ENCODE data around the gene SKA1.
"Not testable (repeated sequence)": the region's sequence is repeated elsewhere in the genome, so short reads cannot be mapped to it uniquely, and the experiment has no call there.

The SKA1 gene

DNA sequence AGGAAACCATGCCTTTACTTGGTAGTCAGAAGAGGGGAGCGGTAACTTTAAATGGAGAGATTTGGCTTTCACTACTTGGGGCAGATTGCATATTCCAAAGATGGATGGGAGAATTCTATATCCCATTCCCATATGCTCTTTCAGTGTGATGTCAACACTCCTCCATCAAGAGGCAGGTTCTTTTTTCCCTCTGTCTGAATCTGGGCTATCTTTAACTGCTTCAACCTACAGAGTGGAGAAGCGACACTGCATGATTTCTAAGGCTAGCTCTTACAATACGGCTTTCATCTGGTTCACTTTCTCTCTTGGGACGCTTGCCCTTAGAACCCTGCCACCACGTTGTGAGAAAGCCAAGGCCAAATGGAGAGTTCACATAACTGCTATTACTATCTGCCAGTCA is 34.4 kb downstream of the SKA1 start:
- no peak overlapping the region for H2BK15ac ChIP-seq (ENCODE audit: low read length)
- H3K27ac ChIP-seq (replicated peaks; ENCODE audit: low read length): no peak overlapping the region
- H3K18ac ChIP-seq (ENCODE audit: low read length): no peak overlapping the region
- peaks cover 8 to 16% of the 10 kb centered on the region in 2 donors for H3K4me1 ChIP-seq (ENCODE audit: control insufficient read depth in 2 of 2, insufficient read depth in 1 of 2, low read depth in 1 of 2, low read length in 2 of 2)
- H4K8ac ChIP-seq (ENCODE audit: low read depth, low read length): no peak overlapping the region
- no peak overlapping the region for H2AFZ ChIP-seq (ENCODE audit: low read length)
- DNase-seq (ENCODE audit: low spot score): no peak
- no CpG with 5 or more reads among the region's 5 CpGs for WGBS, 2 donors (ENCODE audit: extremely low coverage in 2 of 2, insufficient read length in 2 of 2, insufficient replicate concordance in 1 of 2)
- no peak overlapping the region for H3K9ac ChIP-seq (ENCODE audit: low read depth, low read length, poor library complexity)
- no peak overlapping the region for H3K14ac ChIP-seq (ENCODE audit: low read length)
- H2AK5ac ChIP-seq (ENCODE audit: low read depth, low read length): no peak overlapping the region
- H3K23ac ChIP-seq (ENCODE audit: low read depth, low read length, poor library complexity): no peak overlapping the region
- H3K79me1 ChIP-seq (ENCODE audit: low read depth, low read length): no peaks in the 10 kb centered on the region
- no peak overlapping the region for H3K4me2 ChIP-seq (ENCODE audit: insufficient read depth, low read length, poor library complexity, severe bottlenecking)
- H3K9me3 ChIP-seq (replicated peaks in 1 of 2; ENCODE audit: control insufficient read depth in 2 of 2, insufficient read depth in 1 of 2, low read depth in 1 of 2, low read length in 2 of 2): no peaks in the 10 kb centered on the region
- no peak overlapping the region for H4K91ac ChIP-seq (ENCODE audit: low read depth, low read length, poor library complexity)
- H2BK5ac ChIP-seq (ENCODE audit: low read length): no peak overlapping the region
- H2BK12ac ChIP-seq (ENCODE audit: low read length): no peak overlapping the region
- no peaks in the 10 kb centered on the region for H3K36me3 ChIP-seq (replicated peaks in 1 of 2; ENCODE audit: control insufficient read depth in 2 of 2, insufficient read depth in 2 of 2, low read length in 2 of 2)
- no peak overlapping the region for H2BK120ac ChIP-seq (ENCODE audit: low read depth, low read length)
- no peak overlapping the region for H3K4ac ChIP-seq (ENCODE audit: low read length)
- H3K4me3 ChIP-seq (ENCODE audit: low read length in 2 of 2): no peak overlapping the region
- no peaks in the 10 kb centered on the region for H3K27me3 ChIP-seq (ENCODE audit: control insufficient read depth in 3 of 3, insufficient read depth in 3 of 3, low read depth in 1 of 3, low read length in 3 of 3)

DNA sequence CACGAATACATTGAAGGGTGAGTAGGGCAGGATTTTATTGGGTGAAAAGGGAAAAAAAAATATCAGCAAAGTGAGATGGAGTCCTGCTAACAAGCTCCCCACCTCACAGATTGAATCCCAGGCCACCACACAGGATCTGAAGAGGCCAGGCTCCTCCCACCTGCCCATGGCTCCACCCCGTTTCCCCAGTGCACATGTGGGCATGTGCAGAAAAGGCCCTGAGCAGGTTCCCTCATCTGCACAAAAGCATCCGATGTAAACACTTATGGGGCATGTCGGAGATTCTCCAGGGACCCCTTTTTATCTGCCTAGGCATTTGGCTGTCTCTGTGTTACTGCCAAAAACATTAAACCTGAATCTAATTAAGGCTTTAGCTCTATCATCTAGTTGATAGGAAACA is 35.2 kb downstream of the SKA1 start:
- Histone ChIP-seq H3K79me1 (ENCODE audit: low read depth, low read length) (no peaks in the 10 kb centered on the region), H3K36me3 (replicated peaks in 1 of 2; ENCODE audit: control insufficient read depth in 2 of 2, insufficient read depth in 2 of 2, low read length in 2 of 2) (no peaks in the 10 kb centered on the region), H3K4me1 (ENCODE audit: control insufficient read depth in 2 of 2, insufficient read depth in 1 of 2, low read depth in 1 of 2, low read length in 2 of 2) (peaks cover 7 to 16% of the 10 kb centered on the region in 2 donors), H3K14ac (ENCODE audit: low read length) (no peak overlapping the region), H3K27ac (replicated peaks; ENCODE audit: low read length) (no peak overlapping the region), H3K27me3 (ENCODE audit: control insufficient read depth in 3 of 3, insufficient read depth in 3 of 3, low read depth in 1 of 3, low read length in 3 of 3) (no peaks in the 10 kb centered on the region), H2AFZ (ENCODE audit: low read length) (no peak overlapping the region), H2BK15ac (ENCODE audit: low read length) (no peak overlapping the region), H2BK120ac (ENCODE audit: low read depth, low read length) (no peak overlapping the region), H4K91ac (ENCODE audit: low read depth, low read length, poor library complexity) (no peak overlapping the region), H3K4me2 (ENCODE audit: insufficient read depth, low read length, poor library complexity, severe bottlenecking) (no peak overlapping the region), H3K4me3 (ENCODE audit: low read length in 2 of 2) (no peak overlapping the region), H3K9ac (ENCODE audit: low read depth, low read length, poor library complexity) (no peak overlapping the region), H3K18ac (ENCODE audit: low read length) (no peak overlapping the region), H3K9me3 (replicated peaks in 1 of 2; ENCODE audit: control insufficient read depth in 2 of 2, insufficient read depth in 1 of 2, low read depth in 1 of 2, low read length in 2 of 2) (no peaks in the 10 kb centered on the region), H2BK12ac (ENCODE audit: low read length) (no peak overlapping the region), H3K23ac (ENCODE audit: low read depth, low read length, poor library complexity) (no peak overlapping the region), H4K8ac (ENCODE audit: low read depth, low read length) (no peak overlapping the region), H3K4ac (ENCODE audit: low read length) (no peak overlapping the region), H2AK5ac (ENCODE audit: low read depth, low read length) (no peak overlapping the region), H2BK5ac (ENCODE audit: low read length) (no peak overlapping the region)
- WGBS, 2 donors (ENCODE audit: extremely low coverage in 2 of 2, insufficient read length in 2 of 2, insufficient replicate concordance in 1 of 2): no CpG with 5 or more reads among the region's 4 CpGs
- DNase-seq (ENCODE audit: low spot score): no peak

DNA sequence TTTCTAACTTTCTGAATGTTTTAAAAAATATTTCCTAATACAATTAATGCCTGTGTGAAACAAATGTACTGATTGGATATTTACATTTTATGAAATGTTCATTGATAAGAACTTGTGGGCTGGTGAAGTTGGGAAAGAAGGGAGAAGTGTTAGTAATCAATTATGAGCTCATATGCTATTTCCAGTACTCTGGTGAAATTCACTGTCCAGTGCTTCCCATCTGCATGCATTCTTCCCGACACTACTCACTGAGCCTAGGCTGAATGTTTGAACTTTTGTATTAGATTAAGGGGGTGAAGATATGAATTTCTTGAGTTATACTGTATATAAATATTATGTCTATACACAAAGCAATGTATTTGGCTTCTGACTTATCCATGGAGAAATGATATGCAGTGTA is 36.0 kb downstream of the SKA1 start:
- Histone ChIP-seq H3K27ac (replicated peaks; ENCODE audit: low read length) (no peak overlapping the region), H3K23ac (ENCODE audit: low read depth, low read length, poor library complexity) (no peak overlapping the region), H4K8ac (ENCODE audit: low read depth, low read length) (no peak overlapping the region), H3K4me2 (ENCODE audit: insufficient read depth, low read length, poor library complexity, severe bottlenecking) (no peak overlapping the region), H2AK5ac (ENCODE audit: low read depth, low read length) (no peak overlapping the region), H3K36me3 (replicated peaks in 1 of 2; ENCODE audit: control insufficient read depth in 2 of 2, insufficient read depth in 2 of 2, low read length in 2 of 2) (no peaks in the 10 kb centered on the region), H2AFZ (ENCODE audit: low read length) (no peak overlapping the region), H3K9ac (ENCODE audit: low read depth, low read length, poor library complexity) (no peak overlapping the region), H3K4me3 (ENCODE audit: low read length in 2 of 2) (no peak overlapping the region), H3K4me1 (ENCODE audit: control insufficient read depth in 2 of 2, insufficient read depth in 1 of 2, low read depth in 1 of 2, low read length in 2 of 2) (peaks cover 1 to 8% of the 10 kb centered on the region in 2 donors), H2BK12ac (ENCODE audit: low read length) (no peak overlapping the region), H3K4ac (ENCODE audit: low read length) (no peak overlapping the region), H3K18ac (ENCODE audit: low read length) (no peak overlapping the region), H3K14ac (ENCODE audit: low read length) (no peak overlapping the region), H2BK15ac (ENCODE audit: low read length) (no peak overlapping the region), H4K91ac (ENCODE audit: low read depth, low read length, poor library complexity) (no peak overlapping the region), H2BK120ac (ENCODE audit: low read depth, low read length) (no peak overlapping the region), H3K9me3 (replicated peaks in 1 of 2; ENCODE audit: control insufficient read depth in 2 of 2, insufficient read depth in 1 of 2, low read depth in 1 of 2, low read length in 2 of 2) (no peaks in the 10 kb centered on the region), H3K79me1 (ENCODE audit: low read depth, low read length) (no peaks in the 10 kb centered on the region), H2BK5ac (ENCODE audit: low read length) (no peak overlapping the region), H3K27me3 (ENCODE audit: control insufficient read depth in 3 of 3, insufficient read depth in 3 of 3, low read depth in 1 of 3, low read length in 3 of 3) (no peaks in the 10 kb centered on the region)
- no CpG with 5 or more reads among the region's 1 CpG for WGBS, 2 donors (ENCODE audit: extremely low coverage in 2 of 2, insufficient read length in 2 of 2, insufficient replicate concordance in 1 of 2)
- no peak for DNase-seq (ENCODE audit: low spot score)

DNA sequence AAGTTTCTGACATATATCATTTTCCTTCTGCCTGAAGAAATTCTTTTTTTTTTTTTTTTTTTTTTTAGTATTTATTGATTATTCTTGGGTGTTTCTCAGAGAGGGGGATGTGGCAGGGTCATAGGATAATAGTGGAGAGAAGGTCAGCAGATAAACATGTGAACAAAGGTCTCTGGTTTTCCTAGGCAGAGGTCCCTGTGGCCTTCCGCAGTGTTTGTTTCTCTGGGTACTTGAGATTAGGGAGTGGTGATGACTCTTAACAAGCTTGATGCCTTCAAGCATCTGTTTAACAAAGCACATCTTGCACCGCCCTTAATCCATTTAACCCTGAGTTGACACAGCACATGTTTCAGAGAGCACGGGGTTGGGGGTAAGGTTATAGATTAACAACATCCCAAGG is 42.0 kb downstream of the SKA1 start:
- not testable (repeated sequence) for H3K36me3 ChIP-seq (replicated peaks in 1 of 2; ENCODE audit: control insufficient read depth in 2 of 2, insufficient read depth in 2 of 2, low read length in 2 of 2); H4K8ac ChIP-seq (ENCODE audit: low read depth, low read length); H3K27me3 ChIP-seq (ENCODE audit: control insufficient read depth in 3 of 3, insufficient read depth in 3 of 3, low read depth in 1 of 3, low read length in 3 of 3); H3K18ac ChIP-seq (ENCODE audit: low read length); H2AK5ac ChIP-seq (ENCODE audit: low read depth, low read length); H3K27ac ChIP-seq (replicated peaks; ENCODE audit: low read length); H3K4ac ChIP-seq (ENCODE audit: low read length); H2BK120ac ChIP-seq (ENCODE audit: low read depth, low read length); H4K91ac ChIP-seq (ENCODE audit: low read depth, low read length, poor library complexity); H2BK5ac ChIP-seq (ENCODE audit: low read length); H2BK12ac ChIP-seq (ENCODE audit: low read length); H3K79me1 ChIP-seq (ENCODE audit: low read depth, low read length); H3K4me3 ChIP-seq (ENCODE audit: low read length in 2 of 2); H2BK15ac ChIP-seq (ENCODE audit: low read length); H3K9ac ChIP-seq (ENCODE audit: low read depth, low read length, poor library complexity); H3K4me1 ChIP-seq (ENCODE audit: control insufficient read depth in 2 of 2, insufficient read depth in 1 of 2, low read depth in 1 of 2, low read length in 2 of 2); H2AFZ ChIP-seq (ENCODE audit: low read length); H3K14ac ChIP-seq (ENCODE audit: low read length); DNase-seq (ENCODE audit: low spot score); H3K9me3 ChIP-seq (replicated peaks in 1 of 2; ENCODE audit: control insufficient read depth in 2 of 2, insufficient read depth in 1 of 2, low read depth in 1 of 2, low read length in 2 of 2); H3K4me2 ChIP-seq (ENCODE audit: insufficient read depth, low read length, poor library complexity, severe bottlenecking); H3K23ac ChIP-seq (ENCODE audit: low read depth, low read length, poor library complexity)
- no CpG with 5 or more reads among the region's 3 CpGs for WGBS, 2 donors (ENCODE audit: extremely low coverage in 2 of 2, insufficient read length in 2 of 2, insufficient replicate concordance in 1 of 2)

Measured in neuronal stem cell (in vitro differentiated cells).